ENCODE results near the gene ZFHX3.

ZFHX3 gene

GRCh38 chr16:73037331-73037745 lies 10.6 kb downstream of the ZFHX3 start:
- DNase-seq = no peak

GRCh38 chr16:73036074-73036826 lies 11.7 kb downstream of the ZFHX3 start:
- DNase-seq = no peak

GRCh38 chr16:73034374-73034773 lies 13.6 kb downstream of the ZFHX3 start:
- DNase-seq = no peak

- DNase-seq = no peak
Observed at GRCh38 chr16:73033271-73033998, 14.5 kb downstream of the ZFHX3 start.

GRCh38 chr16:73032541-73033270 lies 15.2 kb downstream of the ZFHX3 start:
- DNase-seq = no peak

GRCh38 chr16:73031984-73032383 lies 15.9 kb downstream of the ZFHX3 start:
- no peak for DNase-seq

- DNase-seq = no peak
Observed at GRCh38 chr16:73031155-73031866, 16.6 kb downstream of the ZFHX3 start.

GRCh38 chr16:73028721-73029361 lies 19.1 kb downstream of the ZFHX3 start:
- no peak for DNase-seq

- DNase-seq = no peak
Observed at GRCh38 chr16:73028263-73028662, 19.7 kb downstream of the ZFHX3 start.

- DNase-seq = no peak
Observed at GRCh38 chr16:73027685-73028111, 20.2 kb downstream of the ZFHX3 start.

GRCh38 chr16:73026754-73027684 lies 20.9 kb downstream of the ZFHX3 start:
- no peak for DNase-seq

GRCh38 chr16:73025856-73026210 lies 22.1 kb downstream of the ZFHX3 start:
- no peak for DNase-seq

GRCh38 chr16:73025151-73025855 lies 22.6 kb downstream of the ZFHX3 start:
- no peak for DNase-seq

- DNase-seq = no peak
Observed at GRCh38 chr16:73024571-73025105, 23.3 kb downstream of the ZFHX3 start.

GRCh38 chr16:73023752-73024570 lies 24.0 kb downstream of the ZFHX3 start:
- no peak for DNase-seq

GRCh38 chr16:73023320-73023719 lies 24.6 kb downstream of the ZFHX3 start:
- no peak for DNase-seq

GRCh38 chr16:73022534-73022933 lies 25.4 kb downstream of the ZFHX3 start:
- DNase-seq = no peak

- no peak for DNase-seq
Observed at GRCh38 chr16:73021866-73022495, 25.9 kb downstream of the ZFHX3 start.

GRCh38 chr16:73020409-73020884 lies 27.5 kb downstream of the ZFHX3 start:
- DNase-seq = no peak
